IMR-90 (cell line): ENCODE data around the gene CERS6. TPM values are rescaled to one million over a fixed set of nuclear protein-coding genes. Genes with fewer than 3 reads are reported as not detected.

Experiments used
- ATAC-seq: fragments of 200-7000 bp; cut with Tn5 transposase; 2 replicates; pipeline ENCODE4 v1.9.1; 2020; ENCODE audit warnings: low read depth, mild to moderate bottlenecking, moderate library complexity
- BruUV-seq: library from RNA; stranded (reverse); fragments of 400-500 nt; replicated peaks from 2 replicates; lab custom pipeline; 2021; lab: Mats Ljungman, UMichigan
- CTCF ChIA-PET: fragments of 300-600 bp; formaldehyde crosslinking; extraction: SDS; loops from one replicate; lab custom pipeline; 2021; ENCODE audit warnings: antibody characterized with exemption; lab: Yijun Ruan, JAX
- POLR2A ChIA-PET: fragments of 300-600 bp; sonication (Branson Sonifier 250); formaldehyde crosslinking; loops from one replicate; lab custom pipeline; 2022; ENCODE audit warnings: antibody characterized with exemption; ENCODE audit not compliant: unreplicated experiment; lab: Charles Lee
- DNase-seq: peaks from one replicate; pipeline ENCODE4 v3.0.0; 2013
- H2AFZ ChIP-seq: replicated peaks from 2 replicates; pipeline ENCODE3; 2013; ENCODE audit warnings: low read length, mild to moderate bottlenecking; ENCODE audit not compliant: poor library complexity
- H2AK5ac ChIP-seq: 2 replicates; pipeline ENCODE4 v1.6.1; 2013; ENCODE audit warnings: low read depth, low read length, inconsistent platforms
- H2AK9ac ChIP-seq: replicated peaks from 2 replicates; pipeline ENCODE3; 2013; ENCODE audit warnings: mild to moderate bottlenecking, low read depth, low read length, moderate library complexity; ENCODE audit not compliant: poor library complexity
- H2BK120ac ChIP-seq: 2 replicates; pipeline ENCODE4 v1.6.1; 2013; ENCODE audit warnings: low read depth, low read length, inconsistent platforms
- H2BK15ac ChIP-seq: 3 replicates; pipeline ENCODE4 v1.6.1; 2013; ENCODE audit warnings: low read depth, low read length, inconsistent platforms
- H2BK20ac ChIP-seq: 2 replicates; pipeline ENCODE4 v1.6.1; 2013; ENCODE audit warnings: low read depth, mild to moderate bottlenecking, inconsistent platforms, low read length, moderate library complexity
- H2BK5ac ChIP-seq: 2 replicates; pipeline ENCODE4 v1.6.1; 2013; ENCODE audit warnings: mild to moderate bottlenecking, low read depth, low read length, inconsistent platforms; ENCODE audit not compliant: poor library complexity, severe bottlenecking
- H3K14ac ChIP-seq: replicated peaks from 2 replicates; pipeline ENCODE4 v1.6.1; 2013; ENCODE audit warnings: low read depth, low read length, inconsistent platforms
- H3K18ac ChIP-seq: 2 replicates; pipeline ENCODE4 v1.6.1; 2013; ENCODE audit warnings: low read depth, low read length, control low read depth
- H3K23ac ChIP-seq: 2 replicates; pipeline ENCODE4 v1.6.1; 2013; ENCODE audit warnings: low read depth, low read length, inconsistent platforms
- H3K27ac ChIP-seq: 2 replicates; pipeline ENCODE4 v1.5.1; 2013; ENCODE audit warnings: mild to moderate bottlenecking, control low read depth, low read length; ENCODE audit not compliant: insufficient read depth
- H3K27me3 ChIP-seq: 2 replicates; pipeline ENCODE4 v1.6.1; 2013; ENCODE audit warnings: low read length; ENCODE audit not compliant: control insufficient read depth, insufficient read depth
- H3K36me3 ChIP-seq: 2 replicates; pipeline ENCODE4 v1.6.1; 2013; ENCODE audit warnings: low read length, mixed read lengths; ENCODE audit not compliant: control insufficient read depth, insufficient read depth
- H3K4ac ChIP-seq: 2 replicates; pipeline ENCODE4 v1.6.1; 2013; ENCODE audit warnings: low read depth, low read length, inconsistent platforms
- H3K4me1 ChIP-seq: 2 replicates; pipeline ENCODE4 v1.6.1; 2013; ENCODE audit warnings: low read length, mixed read lengths; ENCODE audit not compliant: control insufficient read depth, insufficient read depth
- H3K4me2 ChIP-seq: 2 replicates; pipeline ENCODE4 v1.6.1; 2013; ENCODE audit warnings: low read depth, mild to moderate bottlenecking, control low read depth, low read length, moderate library complexity
- H3K4me3 ChIP-seq: 2 replicates; pipeline ENCODE4 v1.5.1; 2013; ENCODE audit warnings: low read depth, mild to moderate bottlenecking, control low read depth, low read length, moderate library complexity; ENCODE audit not compliant: insufficient read depth
- H3K56ac ChIP-seq: 2 replicates; pipeline ENCODE4 v1.6.1; 2013; ENCODE audit warnings: low read length, inconsistent platforms; ENCODE audit not compliant: insufficient read depth; ENCODE audit errors: extremely low read depth
- H3K79me1 ChIP-seq, 2 experiments: 2 replicates each; pipeline ENCODE4 v1.6.1; 2013; ENCODE audit warnings: low read length in 2 of 2, inconsistent platforms in 1 of 2, low read depth in 1 of 2
- H3K9ac ChIP-seq: 2 replicates; pipeline ENCODE4 v1.6.1; 2013; ENCODE audit warnings: low read depth, low read length, control low read depth
- H3K9me1 ChIP-seq: 2 replicates; pipeline ENCODE4 v1.6.1; 2013; ENCODE audit warnings: low read length, inconsistent platforms; ENCODE audit not compliant: insufficient read depth
- H3K9me3 ChIP-seq: 2 replicates; pipeline ENCODE4 v1.6.1; 2013; ENCODE audit warnings: low read length; ENCODE audit not compliant: control insufficient read depth, insufficient read depth
- H4K20me1 ChIP-seq: 2 replicates; pipeline ENCODE4 v1.6.1; 2013; ENCODE audit warnings: low read length, inconsistent platforms; ENCODE audit not compliant: insufficient read depth
- H4K5ac ChIP-seq: 2 replicates; pipeline ENCODE4 v1.6.1; 2013; ENCODE audit warnings: mild to moderate bottlenecking, low read depth, low read length, control low read depth
- H4K8ac ChIP-seq, 2 experiments: 2 replicates each; pipeline ENCODE4 v1.6.1; 2013; ENCODE audit warnings: low read depth in 2 of 2, low read length in 2 of 2, control low read depth in 1 of 2, inconsistent platforms in 1 of 2
- H4K91ac ChIP-seq: 2 replicates; pipeline ENCODE4 v1.6.1; 2013; ENCODE audit warnings: low read depth, low read length, inconsistent platforms; ENCODE audit not compliant: insufficient read depth
- CEBPB ChIP-seq: IDR thresholded peaks from 2 replicates; pipeline ENCODE4 v1.6.1; 2012; ENCODE audit warnings: low read depth, low read length, improper control_type of control experiment
- CHD1 ChIP-seq: IDR thresholded peaks from 2 replicates; pipeline ENCODE4 v1.6.1; 2012; ENCODE audit warnings: low read depth, low read length, improper control_type of control experiment
- FOS ChIP-seq: fragments of 150-350 bp; IDR thresholded peaks from 2 replicates; pipeline ENCODE4 v1.6.1; 2016; ENCODE audit warnings: low read depth, low read length
- MAFK ChIP-seq: IDR thresholded peaks from 2 replicates; pipeline ENCODE4 v1.6.1; 2012; ENCODE audit warnings: low read depth, low read length, improper control_type of control experiment
- MAZ ChIP-seq: IDR thresholded peaks from 2 replicates; pipeline ENCODE4 v1.6.1; 2012; ENCODE audit warnings: low read depth, mild to moderate bottlenecking, low read length, improper control_type of control experiment, moderate library complexity, borderline replicate concordance
- MXI1 ChIP-seq: IDR thresholded peaks from 2 replicates; pipeline ENCODE4 v1.6.1; 2012; ENCODE audit warnings: low read depth, mild to moderate bottlenecking, low read length, moderate library complexity, borderline replicate concordance
- NFE2L2 ChIP-seq: fragments of 150-350 bp; IDR thresholded peaks from 2 replicates; pipeline ENCODE4 v1.6.1; 2016; ENCODE audit warnings: low read depth, mild to moderate bottlenecking, low read length
- POLR2A ChIP-seq: IDR thresholded peaks from 2 replicates; pipeline ENCODE4 v1.6.1; 2012; ENCODE audit warnings: mild to moderate bottlenecking, low read depth, low read length
- RFX5 ChIP-seq: IDR thresholded peaks from 2 replicates; pipeline ENCODE4 v1.8.0; 2012; ENCODE audit warnings: low read depth, mild to moderate bottlenecking, low read length, moderate library complexity
- dilution Hi-C: fragments of 300-500 bp; cut with HindIII; formaldehyde crosslinking; loops from one replicate; pipeline ENCODE4 v1.14.3; 2018; ENCODE audit warnings: low sequenced_read_pairs; ENCODE audit not compliant: unreplicated experiment
- in situ Hi-C: fragments of 300-500 bp; cut with MboI; formaldehyde crosslinking; loops from 3 replicates; pipeline ENCODE4 v1.14.3; 2019; ENCODE audit warnings: low sequenced_read_pairs, inconsistent platforms, mixed read lengths
- intact Hi-C: fragments of 100-400 bp; cut with micrococcal nuclease; formaldehyde crosslinking; loops from 2 replicates; pipeline ENCODE4 v1.10.0; 2022
- polyA plus RNA-seq, 3 experiments: library from polyadenylated mRNA; depleted of rRNA; stranded (reverse); fragments of >200 nt; gene quantifications; 2 replicates each; pipeline ENCODE4 v1.2.3, GENCODE V29; 2012; ENCODE audit warnings: low replicate concordance in 1 of 3
- total RNA-seq: library from RNA; depleted of rRNA; stranded (reverse); fragments of >200 nt; gene quantifications from 2 replicates; pipeline ENCODE4 v1.2.3, GENCODE V29; 2012
- TF ChIP-seq, protein P1 (sequence below): fragments of 150-350 bp; IDR thresholded peaks from 2 replicates; pipeline ENCODE4 v1.6.1; 2017; ENCODE audit warnings: mild to moderate bottlenecking, antibody characterized with exemption, low read length, low read depth

The CERS6 gene
- total and polyA plus RNA-seq, 2 of the 4 experiments (the other 2 are of a cell fraction): 2.1 to 5.7 TPM

DNA sequence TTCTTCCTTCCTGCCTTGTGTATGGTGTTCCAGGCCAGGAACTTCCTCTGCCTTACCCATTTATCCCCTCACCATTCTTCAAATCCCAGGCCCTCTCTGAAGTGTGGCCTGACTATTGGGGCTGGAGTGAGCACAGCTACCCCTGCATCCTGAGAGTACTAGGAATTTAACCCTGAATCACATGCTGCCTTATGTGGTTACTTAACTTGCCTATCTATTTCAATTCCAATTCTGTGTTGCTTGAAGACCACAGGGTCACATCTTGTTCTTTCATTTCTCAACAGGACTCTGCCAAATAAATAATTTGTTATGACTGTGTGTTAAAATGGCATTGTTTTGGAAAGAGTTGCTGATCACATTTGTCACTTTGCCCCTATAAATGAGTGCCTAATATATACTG lies 108.6 kb downstream of the CERS6 start:
- DNase-seq: no peak
- H3K4me3 ChIP-seq: no peak overlapping the region

More for the DNA sequence above, 108.6 kb downstream of the CERS6 start:
- H2BK15ac ChIP-seq: no peak overlapping the region
- no peaks in the 10 kb centered on the region for H3K4me1 ChIP-seq
- ChIA-PET POLR2A (no interaction called here), CTCF (no interaction called here)
- H4K20me1 ChIP-seq: no peaks in the 10 kb centered on the region
- H3K4ac ChIP-seq: no peak overlapping the region
- H3K27ac ChIP-seq: no peak overlapping the region
- no peak overlapping the region for H3K23ac ChIP-seq
- H3K9me3 ChIP-seq: no peaks in the 10 kb centered on the region
- intact Hi-C loops: no loop called here
- no peak for TF ChIP-seq FOS
- no peak for TF ChIP-seq RFX5
- no peak for TF ChIP-seq MXI1
- no peak for TF ChIP-seq CEBPB
- TF ChIP-seq MAFK: no peak
- no peak for TF ChIP-seq MAZ
- no peak for TF ChIP-seq POLR2A
- no peak for TF ChIP-seq NFE2L2
- TF ChIP-seq, protein P1, sequence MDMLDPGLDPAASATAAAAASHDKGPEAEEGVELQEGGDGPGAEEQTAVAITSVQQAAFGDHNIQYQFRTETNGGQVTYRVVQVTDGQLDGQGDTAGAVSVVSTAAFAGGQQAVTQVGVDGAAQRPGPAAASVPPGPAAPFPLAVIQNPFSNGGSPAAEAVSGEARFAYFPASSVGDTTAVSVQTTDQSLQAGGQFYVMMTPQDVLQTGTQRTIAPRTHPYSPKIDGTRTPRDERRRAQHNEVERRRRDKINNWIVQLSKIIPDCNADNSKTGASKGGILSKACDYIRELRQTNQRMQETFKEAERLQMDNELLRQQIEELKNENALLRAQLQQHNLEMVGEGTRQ: no peak
- no peak for TF ChIP-seq CHD1
- H4K8ac ChIP-seq: no peak overlapping the region
- dilution Hi-C loops: no loop called here
- no peak overlapping the region for H2AFZ ChIP-seq
- no peak overlapping the region for H4K91ac ChIP-seq
- no peaks in the 10 kb centered on the region; the same call in 1 of the 2 replicates for H3K9me1 ChIP-seq
- in situ Hi-C loops: no loop called here
- H3K14ac ChIP-seq: no peak overlapping the region
- H2AK5ac ChIP-seq: no peak overlapping the region
- no peak overlapping the region for H2BK5ac ChIP-seq
- no peak for ATAC-seq
- H3K4me2 ChIP-seq: no peak overlapping the region
- no peak overlapping the region for H4K5ac ChIP-seq
- no peak overlapping the region for H2BK120ac ChIP-seq
- H3K27me3 ChIP-seq: no peaks in the 10 kb centered on the region
- BruUV-seq: no TSS peak
- H3K79me1 ChIP-seq: no peaks in the 10 kb centered on the region
- no peak overlapping the region for H3K56ac ChIP-seq
- no peak overlapping the region for H2BK20ac ChIP-seq
- H3K36me3 ChIP-seq: no peaks in the 10 kb centered on the region
- H2AK9ac ChIP-seq: no peak overlapping the region
- H3K9ac ChIP-seq: no peak overlapping the region
- H3K18ac ChIP-seq: no peak overlapping the region
